Activated CD4-positive, alpha-beta T cell treated with anti-CD3 and anti-CD28 coated beads, Interleukin-10, Interleukin-2, amounts not matched to agents 100 ng/mL and 50 ng/mL, durations not matched to agents 16 hours and 8 hours (primary cell): ENCODE data around the gene UGT1A1.

Source experiments
- DNase-seq: peaks from one replicate; pipeline ENCODE4 v3.0.0-alpha.2; 2020

The UGT1A1 gene

GRCh38 chr2:233758849-233759248 is 1.2 kb upstream of the UGT1A1 start:
- no peak for DNase-seq

GRCh38 chr2:233761040-233761769 is 1.1 kb downstream of the UGT1A1 start:
- no peak for DNase-seq

- no peak for DNase-seq
Observed at GRCh38 chr2:233764264-233764663, 4.2 kb downstream of the UGT1A1 start.

- no peak for DNase-seq
Observed at GRCh38 chr2:233764761-233765160, 4.7 kb downstream of the UGT1A1 start.

- no peak for DNase-seq
Observed at GRCh38 chr2:233766416-233766815, 6.3 kb downstream of the UGT1A1 start.

- DNase-seq = no peak
Observed at GRCh38 chr2:233768076-233768475, 8.0 kb downstream of the UGT1A1 start.

GRCh38 chr2:233769260-233769659 is 9.2 kb downstream of the UGT1A1 start:
- DNase-seq = no peak

- no peak for DNase-seq
Observed at GRCh38 chr2:233772153-233772552, 12.1 kb downstream of the UGT1A1 start.

GRCh38 chr2:233772583-233772982 is 12.5 kb downstream of the UGT1A1 start:
- no peak for DNase-seq

GRCh38 chr2:233773854-233774253 is 13.8 kb downstream of the UGT1A1 start:
- no peak for DNase-seq

GRCh38 chr2:233775414-233775813 is 15.3 kb downstream of the UGT1A1 start:
- DNase-seq = no peak

GRCh38 chr2:233778030-233778429 is 18.0 kb downstream of the UGT1A1 start, which contains the start of gene MROH2A:
TSS of gene MROH2A (plus strand) at chr2:233778330. CDS start at chr2:233779359, 1,029 bp downstream.
- no peak for DNase-seq

- no peak for DNase-seq
Observed at GRCh38 chr2:233779722-233780121, 19.7 kb downstream of the UGT1A1 start.

- no peak for DNase-seq
Observed at GRCh38 chr2:233780771-233781170, 20.7 kb downstream of the UGT1A1 start.

GRCh38 chr2:233789554-233789953 is 29.5 kb downstream of the UGT1A1 start:
- no peak for DNase-seq

- DNase-seq = no peak
Observed at GRCh38 chr2:233791151-233791882, 31.2 kb downstream of the UGT1A1 start.

GRCh38 chr2:233791883-233792329 is 31.8 kb downstream of the UGT1A1 start:
- no peak for DNase-seq

GRCh38 chr2:233792720-233793119 is 32.6 kb downstream of the UGT1A1 start:
- DNase-seq = no peak

- no peak for DNase-seq
Observed at GRCh38 chr2:233793465-233794127, 33.5 kb downstream of the UGT1A1 start.

GRCh38 chr2:233794128-233794658 is 34.1 kb downstream of the UGT1A1 start:
- DNase-seq = no peak

- no peak for DNase-seq
Observed at GRCh38 chr2:233795735-233796171, 35.7 kb downstream of the UGT1A1 start.

GRCh38 chr2:233796254-233796653 is 36.2 kb downstream of the UGT1A1 start:
- no peak for DNase-seq

GRCh38 chr2:233798335-233799086 is 38.4 kb downstream of the UGT1A1 start:
- no peak for DNase-seq
